ENCODE data around the gene PGM3.

PGM3 gene

GRCh38 chr6:83182114-83182513 lies 11.0 kb downstream of the PGM3 start:
- DNase-seq, result no peak

- DNase-seq, result no peak
Observed at GRCh38 chr6:83180426-83180950, 12.6 kb downstream of the PGM3 start.

GRCh38 chr6:83176246-83176645 lies 16.8 kb downstream of the PGM3 start:
- no peak for DNase-seq

- no peak for DNase-seq
Observed at GRCh38 chr6:83169511-83169910, 23.6 kb downstream of the PGM3 start.

GRCh38 chr6:83169106-83169505 lies 24.0 kb downstream of the PGM3 start:
- no peak for DNase-seq

GRCh38 chr6:83168556-83168955 lies 24.5 kb downstream of the PGM3 start:
- DNase-seq, result no peak

- no peak for DNase-seq
Observed at GRCh38 chr6:83167726-83168278, 25.3 kb downstream of the PGM3 start.

GRCh38 chr6:83160167-83160566 lies 32.9 kb downstream of the PGM3 start:
- no peak for DNase-seq

- no peak for DNase-seq
Observed at GRCh38 chr6:83155794-83156193, 37.3 kb downstream of the PGM3 start.

GRCh38 chr6:83153883-83154521 lies 39.1 kb downstream of the PGM3 start:
- DNase-seq, result no peak

GRCh38 chr6:83152913-83153312 lies 40.2 kb downstream of the PGM3 start:
- no peak for DNase-seq

GRCh38 chr6:83151114-83151513 lies 42.0 kb downstream of the PGM3 start:
- DNase-seq, result no peak

- no peak for DNase-seq
Observed at GRCh38 chr6:83138758-83139157, 54.3 kb downstream of the PGM3 start.

- no peak for DNase-seq
Observed at GRCh38 chr6:83138118-83138722, 54.8 kb downstream of the PGM3 start.

GRCh38 chr6:83132121-83132520 lies 60.9 kb downstream of the PGM3 start:
- DNase-seq, result no peak

GRCh38 chr6:83127976-83128375 lies 65.1 kb downstream of the PGM3 start:
- DNase-seq, result no peak

GRCh38 chr6:83127258-83127657 lies 65.8 kb downstream of the PGM3 start:
- no peak for DNase-seq

- DNase-seq, result no peak
Observed at GRCh38 chr6:83126807-83127206, 66.3 kb downstream of the PGM3 start.

GRCh38 chr6:83126223-83126622 lies 66.8 kb downstream of the PGM3 start:
- DNase-seq, result no peak

- no peak for DNase-seq
Observed at GRCh38 chr6:83125425-83125824, 67.6 kb downstream of the PGM3 start.

- no peak for DNase-seq
Observed at GRCh38 chr6:83124553-83124952, 68.5 kb downstream of the PGM3 start.

- no peak for DNase-seq
Observed at GRCh38 chr6:83119742-83120300, 73.2 kb downstream of the PGM3 start.

GRCh38 chr6:83117802-83118201 lies 75.3 kb downstream of the PGM3 start:
- DNase-seq, result no peak
